ENCODE results near the gene CDH12. TPM values are rescaled to one million over a fixed set of nuclear protein-coding genes. Genes with fewer than 3 reads are reported as not detected.
"Not testable (repeated sequence)": the region's sequence is repeated elsewhere in the genome, so short reads cannot be mapped to it uniquely, and the experiment has no call there.

Gene CDH12
- total RNA-seq, 1 experiment from 2014 or later: 0.21 TPM

DNA sequence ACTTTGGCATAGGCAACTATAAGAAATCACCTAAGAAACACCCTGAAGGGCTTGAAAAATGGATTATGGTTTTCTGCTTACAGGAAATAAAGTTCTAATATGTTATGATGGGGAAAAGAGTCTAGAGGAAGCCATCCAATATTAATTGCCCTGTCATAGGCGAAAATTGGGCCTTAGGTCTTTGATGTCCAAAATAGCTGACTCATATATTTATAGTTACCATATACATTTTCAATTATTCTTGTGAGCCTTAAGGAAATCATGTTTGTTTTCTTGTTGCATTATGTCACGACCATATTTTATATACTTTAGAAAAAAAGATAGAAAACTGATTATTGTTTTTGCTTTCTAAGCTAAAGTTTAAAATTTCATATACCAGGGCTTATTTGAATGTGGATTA, 509.1 kb downstream of the CDH12 start:
- no peak overlapping the region for H3K4me3 ChIP-seq (ENCODE audit: insufficient read depth, low read depth, low read length)
- H3K36me3 ChIP-seq (replicated peaks; ENCODE audit: control insufficient read depth, insufficient read depth, low read length): no peaks in the 10 kb centered on the region
- H3K27me3 ChIP-seq (ENCODE audit: control insufficient read depth, insufficient read depth, low read length): no peaks in the 10 kb centered on the region
- DNase-seq: no peak

DNA sequence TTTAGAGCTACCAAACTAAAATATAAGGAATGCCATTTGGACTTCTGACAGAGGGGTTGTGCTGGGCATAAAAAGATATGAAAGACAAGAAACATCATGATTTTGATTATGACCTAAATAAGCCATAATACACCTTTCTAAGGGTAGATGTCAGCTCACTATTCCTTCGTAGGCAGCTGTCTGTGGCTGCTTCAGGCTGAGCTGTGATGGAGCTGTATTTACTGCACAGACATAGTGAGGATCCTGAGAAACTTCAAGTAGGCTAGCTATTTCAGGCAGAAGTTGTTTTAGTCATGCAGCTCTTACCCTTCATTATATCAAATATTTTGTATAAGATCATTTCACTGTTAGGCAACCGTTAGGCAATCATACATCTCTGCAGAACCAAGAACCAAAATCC, 511.7 kb downstream of the CDH12 start:
- H3K36me3 ChIP-seq (replicated peaks; ENCODE audit: control insufficient read depth, insufficient read depth, low read length): no peaks in the 10 kb centered on the region
- no peaks in the 10 kb centered on the region for H3K27me3 ChIP-seq (ENCODE audit: control insufficient read depth, insufficient read depth, low read length)
- DNase-seq: no peak
- H3K4me3 ChIP-seq (ENCODE audit: insufficient read depth, low read depth, low read length): no peak overlapping the region

DNA sequence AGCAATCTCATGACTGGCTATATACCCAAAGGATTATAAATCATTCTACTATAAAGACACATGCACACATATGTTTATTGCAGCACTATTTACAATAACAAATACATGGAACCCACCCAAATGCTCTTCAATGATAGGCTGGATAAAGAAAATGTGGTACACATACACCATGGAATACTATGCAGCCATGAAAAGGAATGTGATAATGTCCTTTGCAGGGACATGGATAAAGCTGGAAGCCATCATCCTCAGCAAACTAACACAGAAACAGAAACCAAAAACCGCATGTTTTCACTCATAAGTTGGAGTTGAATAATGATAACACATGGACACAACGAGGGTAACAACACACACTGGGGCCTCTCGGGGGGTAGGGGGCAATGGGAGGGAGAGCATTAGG, 520.2 kb downstream of the CDH12 start:
- H3K27me3 ChIP-seq (ENCODE audit: control insufficient read depth, insufficient read depth, low read length); DNase-seq; H3K4me3 ChIP-seq (ENCODE audit: insufficient read depth, low read depth, low read length); H3K36me3 ChIP-seq (replicated peaks; ENCODE audit: control insufficient read depth, insufficient read depth, low read length): not testable (repeated sequence)

DNA sequence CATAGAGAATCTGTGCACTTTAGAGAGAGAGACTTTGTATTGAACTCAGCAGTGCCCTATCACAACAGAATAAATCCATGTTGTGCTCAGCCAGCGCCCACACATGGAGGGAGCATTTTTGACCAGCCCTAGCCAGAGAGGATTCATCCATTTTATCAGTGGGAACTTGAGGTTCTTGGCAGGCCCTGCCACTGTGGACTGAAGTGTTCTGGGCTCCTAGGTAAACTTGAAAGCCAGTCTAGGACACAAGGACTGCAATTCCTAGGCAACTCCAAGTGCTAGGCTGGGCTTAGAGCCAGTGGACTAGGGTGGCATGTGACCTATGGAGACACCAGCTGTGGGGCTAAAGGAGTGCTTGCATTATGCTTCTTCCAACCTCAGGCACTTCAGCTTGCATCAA, 523.5 kb downstream of the CDH12 start:
- DNase-seq: no peak
- H3K36me3 ChIP-seq (replicated peaks; ENCODE audit: control insufficient read depth, insufficient read depth, low read length): no peaks in the 10 kb centered on the region
- H3K4me3 ChIP-seq (ENCODE audit: insufficient read depth, low read depth, low read length): no peak overlapping the region
- H3K27me3 ChIP-seq (ENCODE audit: control insufficient read depth, insufficient read depth, low read length): no peaks in the 10 kb centered on the region

DNA sequence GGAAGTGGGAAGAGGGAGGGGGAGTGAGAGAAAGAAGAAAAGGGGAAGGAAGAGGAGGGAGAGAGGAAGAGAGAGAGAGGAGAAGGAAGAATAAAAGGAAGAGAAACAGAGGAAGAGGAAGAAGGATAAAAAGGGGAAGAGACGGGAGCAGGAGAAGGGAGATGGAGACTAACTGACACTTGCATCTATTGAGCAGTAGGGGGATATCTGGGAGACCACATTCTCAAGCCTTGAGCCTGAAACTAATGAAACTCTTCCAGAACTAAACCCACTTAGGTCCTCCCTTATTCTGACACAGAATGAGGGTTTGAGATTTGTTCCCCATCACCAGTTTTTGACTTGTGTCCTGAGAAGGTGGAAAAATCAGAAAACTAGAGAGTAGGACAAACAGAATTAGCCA, 533.3 kb downstream of the CDH12 start:
- Histone ChIP-seq H3K4me3 (ENCODE audit: insufficient read depth, low read depth, low read length) (no peak overlapping the region), H3K27me3 (ENCODE audit: control insufficient read depth, insufficient read depth, low read length) (no peaks in the 10 kb centered on the region), H3K36me3 (replicated peaks; ENCODE audit: control insufficient read depth, insufficient read depth, low read length) (no peaks in the 10 kb centered on the region)
- peak; percentile 51 for DNase-seq

DNA sequence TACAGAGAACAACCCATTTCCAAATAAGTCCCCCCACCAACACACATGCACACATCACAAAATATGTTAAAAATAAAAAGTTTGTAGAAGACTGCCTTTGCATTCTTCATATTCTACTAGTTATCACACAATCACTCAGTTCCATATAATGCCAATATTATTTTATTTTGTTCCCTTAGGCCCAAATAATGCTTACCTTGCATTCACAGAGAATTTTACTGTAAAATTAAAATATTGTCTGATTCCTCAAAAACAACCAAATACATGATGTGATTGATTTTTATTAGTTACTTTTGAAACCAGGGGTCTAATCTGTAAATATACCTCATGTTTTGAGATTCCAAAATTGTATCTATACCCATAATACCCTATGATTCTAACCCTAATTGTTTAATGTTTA, 536.9 kb downstream of the CDH12 start:
- Histone ChIP-seq H3K27me3 (ENCODE audit: control insufficient read depth, insufficient read depth, low read length) (no peaks in the 10 kb centered on the region), H3K36me3 (replicated peaks; ENCODE audit: control insufficient read depth, insufficient read depth, low read length) (no peaks in the 10 kb centered on the region), H3K4me3 (ENCODE audit: insufficient read depth, low read depth, low read length) (no peak overlapping the region)
- DNase-seq: no peak

DNA sequence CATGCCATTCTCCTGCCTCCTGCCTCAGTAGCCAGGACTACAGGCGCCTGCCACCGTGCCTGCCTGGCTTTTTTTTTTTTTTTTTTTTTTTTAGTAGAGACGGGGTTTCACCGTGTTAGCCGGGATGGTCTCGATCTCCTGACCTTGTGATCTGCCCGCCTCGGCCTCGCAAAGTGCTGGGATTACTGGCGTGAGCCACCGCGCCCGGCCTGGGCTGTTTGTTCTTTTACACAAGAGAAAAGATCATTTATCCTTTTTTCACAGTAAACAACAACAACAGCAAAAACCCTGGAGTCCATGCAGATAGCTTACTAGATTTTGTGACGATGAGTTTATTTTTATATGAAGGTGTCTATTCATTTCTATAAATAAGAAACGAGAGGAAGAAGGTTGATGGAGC, 538.1 kb downstream of the CDH12 start:
- not testable (repeated sequence) for H3K36me3 ChIP-seq (replicated peaks; ENCODE audit: control insufficient read depth, insufficient read depth, low read length); H3K4me3 ChIP-seq (ENCODE audit: insufficient read depth, low read depth, low read length); H3K27me3 ChIP-seq (ENCODE audit: control insufficient read depth, insufficient read depth, low read length); DNase-seq

DNA sequence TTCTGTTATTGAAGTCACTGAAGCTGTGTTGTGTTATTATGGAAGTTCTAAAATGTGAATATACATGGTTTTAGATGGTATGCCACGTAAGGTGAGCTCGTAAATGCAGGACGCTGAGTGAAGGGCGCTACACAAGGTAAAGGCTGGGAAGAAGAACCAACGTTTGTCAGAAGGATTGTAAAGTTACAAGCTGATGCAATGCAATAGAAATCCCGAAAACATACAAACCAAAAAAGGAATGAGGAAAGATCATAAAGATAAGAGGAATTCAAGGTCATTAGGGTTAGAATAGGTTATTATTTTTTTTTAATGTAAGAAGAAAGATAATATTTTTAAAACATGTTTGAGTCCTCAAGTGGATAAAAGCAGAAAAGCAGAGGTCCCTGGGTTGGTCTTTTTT, 538.6 kb downstream of the CDH12 start:
- no peak overlapping the region for H3K4me3 ChIP-seq (ENCODE audit: insufficient read depth, low read depth, low read length)

DNA sequence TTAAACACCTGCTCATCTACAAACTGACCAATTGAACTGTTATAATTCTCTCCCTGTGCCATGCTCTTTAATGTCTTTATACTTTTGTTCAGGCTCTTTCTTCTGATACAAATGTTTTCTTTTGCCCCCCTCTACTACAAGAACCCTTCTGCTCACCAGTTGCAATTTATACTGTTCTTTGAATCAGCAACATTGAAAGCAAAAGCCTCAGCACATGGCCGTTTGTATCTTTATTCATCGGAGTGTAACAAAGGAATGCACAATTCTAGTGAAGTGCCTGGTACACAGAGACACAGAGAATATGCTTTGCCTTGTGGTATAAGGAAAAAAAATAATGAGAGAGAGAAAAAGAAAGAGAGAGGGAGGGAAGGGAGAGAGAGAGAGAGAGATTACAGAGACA, 547.1 kb downstream of the CDH12 start:
- Histone ChIP-seq H3K36me3 (replicated peaks; ENCODE audit: control insufficient read depth, insufficient read depth, low read length) (no peaks in the 10 kb centered on the region), H3K4me3 (ENCODE audit: insufficient read depth, low read depth, low read length) (no peak overlapping the region), H3K27me3 (ENCODE audit: control insufficient read depth, insufficient read depth, low read length) (no peaks in the 10 kb centered on the region)
- DNase-seq: no peak

More for the DNA sequence above, 538.6 kb downstream of the CDH12 start:
- DNase-seq: no peak
- Histone ChIP-seq H3K36me3 (replicated peaks; ENCODE audit: control insufficient read depth, insufficient read depth, low read length) (no peaks in the 10 kb centered on the region), H3K27me3 (ENCODE audit: control insufficient read depth, insufficient read depth, low read length) (no peaks in the 10 kb centered on the region)

DNA sequence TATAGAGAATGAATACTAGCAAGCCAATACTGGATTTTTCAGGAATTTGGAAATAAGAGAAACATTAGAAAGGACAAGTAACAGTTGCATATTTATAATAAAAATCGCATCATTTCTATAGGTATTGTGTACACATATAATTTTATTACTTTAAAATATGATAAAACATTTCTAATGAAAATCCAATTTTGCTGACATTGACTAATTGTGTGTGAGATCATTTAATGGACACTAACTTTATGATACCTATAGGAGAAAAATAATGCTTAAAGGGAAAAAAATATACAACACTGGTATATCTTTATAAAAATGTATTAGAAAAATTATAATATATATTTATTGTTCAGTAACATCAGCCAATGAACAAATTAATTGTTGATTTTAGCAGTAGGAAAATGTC, 557.3 kb downstream of the CDH12 start:
- Histone ChIP-seq H3K4me3 (ENCODE audit: insufficient read depth, low read depth, low read length) (no peak overlapping the region), H3K27me3 (ENCODE audit: control insufficient read depth, insufficient read depth, low read length) (no peaks in the 10 kb centered on the region), H3K36me3 (replicated peaks; ENCODE audit: control insufficient read depth, insufficient read depth, low read length) (no peaks in the 10 kb centered on the region)
- DNase-seq: no peak

DNA sequence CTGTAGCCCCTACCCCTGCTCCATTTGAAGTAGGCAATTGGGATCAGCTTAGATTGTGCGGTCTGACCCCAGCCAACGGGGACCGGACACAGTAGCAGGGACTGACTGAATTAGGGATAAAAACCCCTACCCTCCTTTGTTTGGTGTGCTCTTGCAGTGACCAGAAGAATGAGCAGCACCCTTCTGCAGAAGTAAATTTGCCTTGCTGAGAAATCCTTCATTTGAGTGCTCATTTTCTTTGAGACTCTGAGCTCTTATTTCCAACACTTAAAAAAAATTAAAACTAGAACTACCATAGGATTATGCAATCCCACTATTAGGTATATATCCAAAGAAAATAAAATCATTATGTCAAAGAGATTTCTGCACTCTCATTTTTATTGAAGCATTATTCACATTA, 560.0 kb downstream of the CDH12 start:
- H3K36me3 ChIP-seq (replicated peaks; ENCODE audit: control insufficient read depth, insufficient read depth, low read length): no peaks in the 10 kb centered on the region

DNA sequence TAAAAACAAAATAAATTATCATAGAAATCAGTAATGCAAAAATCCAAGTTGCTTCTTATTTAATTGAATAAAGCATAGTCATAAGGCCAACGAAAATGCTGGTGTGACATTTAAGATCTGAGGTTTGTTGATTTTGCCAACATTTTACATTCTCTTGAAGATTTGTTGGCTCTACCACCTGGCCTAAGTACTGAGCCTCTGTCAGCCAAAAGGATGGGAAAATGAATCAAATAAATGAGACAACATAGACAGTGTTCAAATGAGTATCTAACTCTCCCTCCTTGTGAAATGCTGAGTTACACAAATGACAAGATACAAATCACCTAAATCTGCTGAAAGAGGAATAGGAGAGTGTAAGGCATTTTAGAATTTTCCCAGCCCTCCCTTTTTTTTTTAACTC, 575.0 kb downstream of the CDH12 start:
- H3K27me3 ChIP-seq (ENCODE audit: control insufficient read depth, insufficient read depth, low read length): no peaks in the 10 kb centered on the region

More for the DNA sequence above, 560.0 kb downstream of the CDH12 start:
- Histone ChIP-seq H3K4me3 (ENCODE audit: insufficient read depth, low read depth, low read length) (no peak overlapping the region), H3K27me3 (ENCODE audit: control insufficient read depth, insufficient read depth, low read length) (no peaks in the 10 kb centered on the region)
- no peak for DNase-seq

DNA sequence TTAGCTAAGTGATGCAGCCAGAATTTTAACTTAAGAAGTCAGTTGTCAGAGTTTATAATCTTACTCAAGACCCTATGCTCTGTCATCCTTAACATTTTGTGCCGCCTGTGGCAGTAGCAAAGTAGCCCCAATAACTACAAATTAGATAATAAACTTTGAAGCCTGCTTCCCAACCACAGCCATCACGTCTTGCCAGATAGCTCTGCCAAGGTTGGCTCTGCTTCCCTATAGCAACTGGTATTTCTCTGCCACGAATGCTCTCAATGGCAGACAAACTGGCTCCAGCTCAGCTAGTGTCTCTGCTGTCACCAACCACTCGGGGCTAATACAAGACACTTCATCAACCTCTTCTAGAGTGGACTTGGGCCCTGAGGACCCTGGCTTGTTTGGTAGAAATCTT, 576.1 kb downstream of the CDH12 start:
- Histone ChIP-seq H3K27me3 (ENCODE audit: control insufficient read depth, insufficient read depth, low read length) (no peaks in the 10 kb centered on the region), H3K4me3 (ENCODE audit: insufficient read depth, low read depth, low read length) (no peak overlapping the region), H3K36me3 (replicated peaks; ENCODE audit: control insufficient read depth, insufficient read depth, low read length) (no peaks in the 10 kb centered on the region)
- no peak for DNase-seq

More for the DNA sequence above, 575.0 kb downstream of the CDH12 start:
- DNase-seq: no peak
- no peak overlapping the region for H3K4me3 ChIP-seq (ENCODE audit: insufficient read depth, low read depth, low read length)
- no peaks in the 10 kb centered on the region for H3K36me3 ChIP-seq (replicated peaks; ENCODE audit: control insufficient read depth, insufficient read depth, low read length)

DNA sequence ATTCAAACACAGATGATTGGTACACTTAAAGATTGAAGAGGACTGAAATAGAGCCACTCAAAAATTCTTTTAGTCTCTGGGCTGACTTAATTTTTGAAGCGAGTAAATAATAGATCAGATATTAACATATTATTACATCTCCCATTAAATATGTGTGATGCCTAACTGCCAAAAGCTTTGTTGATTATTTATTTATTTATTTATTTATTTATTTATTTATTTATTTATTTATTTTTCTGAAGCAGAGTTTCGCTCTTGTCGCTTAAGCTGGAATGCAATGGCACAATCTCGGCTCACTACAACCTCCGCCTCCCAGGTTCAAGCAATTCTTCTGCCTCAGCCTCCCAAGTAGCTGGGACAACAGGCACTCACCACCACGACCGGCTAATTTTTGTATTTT, 587.3 kb downstream of the CDH12 start:
- not testable (repeated sequence) for DNase-seq; H3K27me3 ChIP-seq (ENCODE audit: control insufficient read depth, insufficient read depth, low read length); H3K36me3 ChIP-seq (replicated peaks; ENCODE audit: control insufficient read depth, insufficient read depth, low read length); H3K4me3 ChIP-seq (ENCODE audit: insufficient read depth, low read depth, low read length)

DNA sequence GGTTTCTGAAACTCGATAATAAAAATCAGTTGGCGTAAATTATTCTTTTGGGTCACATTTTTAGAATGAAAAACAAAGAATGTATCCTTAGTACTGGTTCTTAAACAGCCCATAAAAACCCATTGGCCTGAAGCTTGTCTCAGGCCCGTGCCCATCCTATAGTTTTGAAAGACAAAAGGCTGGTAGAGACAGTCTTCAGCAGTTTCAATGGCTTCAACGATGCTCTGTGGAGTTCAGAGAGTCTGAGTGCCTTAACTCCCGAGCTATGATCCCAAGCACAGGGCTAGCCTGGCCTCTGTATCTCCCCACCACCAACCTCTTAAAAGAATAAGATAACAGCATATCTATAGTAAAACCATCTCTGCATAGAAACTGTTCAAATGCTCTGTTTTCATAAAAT, 595.0 kb downstream of the CDH12 start:
- no peak for DNase-seq
- H3K4me3 ChIP-seq (ENCODE audit: insufficient read depth, low read depth, low read length): no peak overlapping the region
- H3K27me3 ChIP-seq (ENCODE audit: control insufficient read depth, insufficient read depth, low read length): no peaks in the 10 kb centered on the region
- H3K36me3 ChIP-seq (replicated peaks; ENCODE audit: control insufficient read depth, insufficient read depth, low read length): no peaks in the 10 kb centered on the region

DNA sequence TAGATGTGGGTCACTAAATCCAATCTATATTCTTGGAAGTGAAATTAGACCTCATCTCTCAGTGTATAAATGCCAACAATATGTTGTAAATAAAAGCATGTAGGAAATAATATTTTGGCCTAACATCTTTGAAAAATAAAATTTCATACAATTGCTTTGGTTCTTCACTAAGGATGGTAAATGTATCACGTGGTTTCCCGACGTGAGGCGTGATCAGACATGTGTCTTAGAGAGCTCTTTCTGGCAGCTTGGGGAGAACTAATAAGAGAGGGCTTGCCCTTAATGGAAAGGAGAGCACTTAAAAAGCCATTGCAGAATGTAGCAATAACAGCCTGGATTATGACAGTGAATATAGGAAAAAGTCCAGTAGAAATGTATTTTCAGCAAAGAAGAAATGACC, 602.6 kb downstream of the CDH12 start:
- Histone ChIP-seq H3K27me3 (ENCODE audit: control insufficient read depth, insufficient read depth, low read length) (no peaks in the 10 kb centered on the region), H3K36me3 (replicated peaks; ENCODE audit: control insufficient read depth, insufficient read depth, low read length) (no peaks in the 10 kb centered on the region), H3K4me3 (ENCODE audit: insufficient read depth, low read depth, low read length) (no peak overlapping the region)
- DNase-seq: no peak

Measured in H7 (cell line).